HCT116 (cell line): Measurements from ENCODE around the gene PCK2. TPM values are rescaled to one million over a fixed set of nuclear protein-coding genes. Genes with fewer than 3 reads are reported as not detected.

Experiments used
- ATAC-seq: fragments of 200-7000 bp; cut with Tn5 transposase; 2 replicates; pipeline ENCODE4 v1.9.1; 2020; ENCODE audit warnings: mild to moderate bottlenecking, moderate library complexity
- BruUV-seq: library from RNA; stranded (reverse); fragments of 400-500 nt; replicated peaks from 2 replicates; lab custom pipeline; 2021; lab: Mats Ljungman, UMichigan
- CTCF ChIA-PET: fragments of 300-600 bp; sonication (Branson Sonifier 250); formaldehyde crosslinking; loops from one replicate; lab custom pipeline; 2021; ENCODE audit warnings: antibody characterized with exemption; lab: Charles Lee
- POLR2A ChIA-PET: fragments of 300-600, 350-600 bp; sonication (Branson Sonifier 250); formaldehyde crosslinking; loops from one replicate; lab custom pipeline; 2021; ENCODE audit warnings: antibody characterized with exemption; lab: Charles Lee
- RAD21 ChIA-PET, 2 experiments: fragments of 300-600 bp; sonication (Branson Sonifier 250); formaldehyde crosslinking; loops; one replicate each; lab custom pipeline; 2023; ENCODE audit warnings: low total read pairs in 2 of 2; ENCODE audit not compliant: uncharacterized antibody in 2 of 2, unreplicated experiment in 2 of 2, low non-redundant PET in 1 of 2; lab: Charles Lee
- DNase-seq: peaks from one replicate; pipeline ENCODE4 v3.0.0-alpha.2; 2010; ENCODE audit warnings: low read depth, low spot score
- H2AFZ ChIP-seq: fragments of 200-600 bp; shearing (Covaris generic), sonication (generic); 2 replicates; pipeline ENCODE4 v1.6.1; 2017; ENCODE audit warnings: low read depth, mixed run types, mixed read lengths, antibody characterized with exemption, low read length; ENCODE audit not compliant: poor library complexity, severe bottlenecking
- H3K27ac ChIP-seq: 2 replicates; pipeline ENCODE4 v1.5.1; 2012; ENCODE audit warnings: low read depth, low read length
- H3K27me3 ChIP-seq: fragments of 200-600 bp; sonication (generic); 2 replicates; pipeline ENCODE4 v1.6.1; 2016; ENCODE audit warnings: mixed run types, low read length, mixed read lengths; ENCODE audit not compliant: insufficient read depth
- H3K36me3 ChIP-seq, 2 experiments: fragments of 200-500 bp in 1 of 2; fragments of 200-600 bp in 1 of 2; sonication (Bioruptor generic) in 1 of 2; sonication (generic) in 1 of 2; 2 replicates each; pipeline versions ENCODE4 v1.5.1 to v1.6.1; 2014 to 2016; ENCODE audit warnings: low read length in 2 of 2, inconsistent platforms in 1 of 2, mixed read lengths in 1 of 2, mixed run types in 1 of 2; ENCODE audit not compliant: insufficient read depth in 2 of 2, control insufficient read depth in 1 of 2
- H3K4me1 ChIP-seq, 2 experiments: fragments of 200-600 bp in 1 of 2; sonication (generic) in 1 of 2; 2 replicates each; pipeline versions ENCODE4 v1.5.1 to v1.6.1; 2012 to 2017; ENCODE audit warnings: low read length in 2 of 2, inconsistent platforms in 1 of 2, mild to moderate bottlenecking in 1 of 2, mixed read lengths in 1 of 2, mixed run types in 1 of 2, moderate library complexity in 1 of 2; ENCODE audit not compliant: insufficient read depth in 2 of 2, control insufficient read depth in 1 of 2
- H3K4me2 ChIP-seq: fragments of 200-600 bp; sonication (generic); 2 replicates; pipeline ENCODE4 v1.6.1; 2017; ENCODE audit warnings: mixed run types, low read length, mixed read lengths
- H3K4me3 ChIP-seq, 2 experiments: fragments of 200-600 bp in 1 of 2; sonication (generic) in 1 of 2; replicated peaks in 1 of 2; 2 replicates each; pipeline ENCODE4 v1.5.1; 2011 to 2016; ENCODE audit warnings: low read length in 2 of 2, control low read depth in 1 of 2, low read depth in 1 of 2, mild to moderate bottlenecking in 1 of 2, mixed read lengths in 1 of 2, mixed run types in 1 of 2
- H3K79me2 ChIP-seq: fragments of 200-600 bp; sonication (generic); 2 replicates; pipeline ENCODE4 v1.6.1; 2017; ENCODE audit warnings: mild to moderate bottlenecking, mixed run types, low read length, moderate library complexity, mixed read lengths; ENCODE audit not compliant: insufficient read depth
- H3K9ac ChIP-seq: fragments of 200-600 bp; sonication (generic); 2 replicates; pipeline ENCODE4 v1.6.1; 2016; ENCODE audit warnings: low read length, mixed read lengths
- H3K9me2 ChIP-seq: fragments of 200-600 bp; sonication (generic), shearing (Covaris generic); 2 replicates; pipeline ENCODE4 v1.6.1; 2017; ENCODE audit warnings: mixed run types, mild to moderate bottlenecking, moderate library complexity; ENCODE audit not compliant: insufficient read depth
- H3K9me3 ChIP-seq, 2 experiments: fragments of 200-500 bp in 1 of 2; fragments of 200-600 bp in 1 of 2; sonication (Bioruptor generic) in 1 of 2; sonication (generic) in 1 of 2; 2 replicates each; pipeline ENCODE4 v1.6.1; 2014 to 2017; ENCODE audit warnings: low read length in 2 of 2, mixed read lengths in 2 of 2, inconsistent platforms in 1 of 2, low read depth in 1 of 2, mild to moderate bottlenecking in 1 of 2, mixed run types in 1 of 2, moderate library complexity in 1 of 2; ENCODE audit not compliant: control insufficient read depth in 1 of 2, insufficient read depth in 1 of 2
- H4K20me1 ChIP-seq: fragments of 200-600 bp; sonication (generic), shearing (Covaris generic); 2 replicates; pipeline ENCODE4 v1.6.1; 2017; ENCODE audit warnings: mixed run types, mild to moderate bottlenecking, moderate library complexity; ENCODE audit not compliant: insufficient read depth
- CBX3 ChIP-seq: IDR thresholded peaks from 2 replicates; pipeline ENCODE4 v1.6.1; 2012; ENCODE audit warnings: low read depth
- CEBPB ChIP-seq: IDR thresholded peaks from 2 replicates; pipeline ENCODE4 v1.6.1; 2012; ENCODE audit warnings: low read depth
- EGR1 ChIP-seq: IDR thresholded peaks from 2 replicates; pipeline ENCODE4 v1.6.1; 2012; ENCODE audit warnings: low read depth
- EZH2 ChIP-seq: fragments of 200-600 bp; sonication (generic); IDR thresholded peaks from 2 replicates; pipeline ENCODE4 v1.6.1; 2017; ENCODE audit warnings: antibody characterized with exemption, mixed run types
- EZH2phosphoT487 ChIP-seq: fragments of 200-600 bp; IDR thresholded peaks from 2 replicates; pipeline ENCODE4 v1.6.1; 2018; ENCODE audit warnings: antibody characterized with exemption, borderline replicate concordance
- JUND ChIP-seq: IDR thresholded peaks from 2 replicates; pipeline ENCODE4 v1.6.1; 2012
- POLR2A ChIP-seq: IDR thresholded peaks from 2 replicates; pipeline ENCODE4 v1.7.0; 2011; ENCODE audit warnings: borderline replicate concordance; ENCODE audit not compliant: insufficient read depth, insufficient read length; ENCODE audit errors: extremely low read depth
- POLR2AphosphoS5 ChIP-seq: IDR thresholded peaks from 2 replicates; pipeline ENCODE4 v1.6.1; 2011; ENCODE audit warnings: mild to moderate bottlenecking, low read depth, low read length, moderate library complexity
- SP1 ChIP-seq: IDR thresholded peaks from 2 replicates; pipeline ENCODE4 v1.6.1; 2012; ENCODE audit warnings: low read depth
- TCF7L2 ChIP-seq: IDR thresholded peaks from 2 replicates; pipeline ENCODE4 v1.7.0; 2011; ENCODE audit warnings: borderline replicate concordance, inconsistent platforms; ENCODE audit not compliant: insufficient read depth, insufficient read length; ENCODE audit errors: extremely low read depth
- intact Hi-C: fragments of 100-400 bp; cut with micrococcal nuclease; formaldehyde crosslinking; loops from 2 replicates; pipeline ENCODE4 v1.10.0; 2022
- total RNA-seq: library from RNA; stranded (reverse); gene quantifications from one replicate; pipeline ENCODE4 v1.2.1, GENCODE V29; 2021; ENCODE audit not compliant: unreplicated experiment
- TF ChIP-seq, protein P1 (sequence below): IDR thresholded peaks from 2 replicates; pipeline ENCODE4 v1.6.1; 2012
- TF ChIP-seq, protein P2 (sequence below): IDR thresholded peaks from 2 replicates; pipeline ENCODE4 v1.6.1; 2012; ENCODE audit warnings: low read depth
- TF ChIP-seq, protein P3 (sequence below), 3 experiments: fragments of 200-600 bp in 1 of 3; sonication (generic) in 1 of 3; IDR thresholded peaks in 2 of 3; conservative IDR thresholded peaks in 1 of 3; 2 replicates each; pipeline ENCODE4 v1.5.1; 2012 to 2017; ENCODE audit warnings: low read depth in 2 of 3, low read length in 2 of 3, antibody characterized with exemption in 1 of 3, borderline replicate concordance in 1 of 3, control low read depth in 1 of 3, mild to moderate bottlenecking in 1 of 3, mixed read lengths in 1 of 3, mixed run types in 1 of 3, moderate library complexity in 1 of 3; ENCODE audit not compliant: insufficient read depth in 1 of 3
- TF ChIP-seq, protein P4 (sequence below): IDR thresholded peaks from 2 replicates; pipeline ENCODE4 v1.6.1; 2012

PCK2 gene
- total RNA-seq, 1 experiment from 2014 or later = 94.1 TPM

DNA sequence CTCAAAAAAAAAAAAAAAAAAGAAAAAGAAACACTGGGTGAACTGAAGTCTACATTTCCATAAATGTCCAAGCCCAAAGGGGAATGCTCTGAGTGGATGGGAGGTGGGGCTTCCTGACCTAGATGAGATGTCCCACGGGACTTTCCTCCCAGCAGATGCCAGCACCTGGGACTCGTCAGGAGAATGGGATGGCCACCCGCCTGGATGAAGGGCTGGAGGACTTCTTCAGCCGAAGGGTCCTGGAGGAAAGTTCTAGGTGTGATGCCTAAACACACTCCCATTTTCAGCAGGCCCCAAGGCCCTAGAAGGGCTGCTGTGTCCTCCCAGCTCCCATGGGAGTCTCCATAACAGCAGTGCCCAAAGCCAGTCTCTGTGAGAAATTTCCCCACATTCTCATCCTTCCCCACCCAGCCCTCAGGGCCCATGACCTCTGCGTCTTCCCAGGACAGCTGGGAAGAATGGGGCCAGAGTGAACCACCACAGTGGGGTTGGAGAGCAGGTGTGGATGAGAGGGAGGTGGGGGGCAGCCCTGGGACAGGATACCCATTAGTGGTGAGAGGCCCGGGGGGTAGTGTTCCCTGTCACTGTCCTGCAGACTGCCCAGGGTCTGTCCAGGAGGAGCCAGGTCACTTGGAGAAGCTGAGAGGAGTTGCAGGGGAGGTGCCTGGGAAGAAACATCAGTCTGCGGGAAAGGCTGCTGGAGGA lies 29.9 kb upstream of the PCK2 start:
- ATAC-seq (no peak), DNase-seq (no peak)
- Histone ChIP-seq H3K4me1 (no peaks in the 10 kb centered on the region), H3K36me3 (no peaks in the 10 kb centered on the region), H3K4me2 (no peak overlapping the region), H3K4me3 (no peak overlapping the region), H3K27ac (no peak overlapping the region), H4K20me1 (no peaks in the 10 kb centered on the region), H3K9me2 (no peaks in the 10 kb centered on the region), H2AFZ (no peak overlapping the region), H3K9ac (no peak overlapping the region), H3K27me3 (no peaks in the 10 kb centered on the region), H3K9me3 (no peaks in the 10 kb centered on the region), H3K79me2 (no peaks in the 10 kb centered on the region)
- ChIA-PET POLR2A (no interaction called here), CTCF (no interaction called here), RAD21 (interaction anchor here in 1 of 2 experiments (0.5 kb wide), 1 partner anchor 167 kb away, joined by 6 read pairs; no protein-coding TSS in a partner anchor)
- TF ChIP-seq EGR1 = no peak
- TF ChIP-seq, protein P1, sequence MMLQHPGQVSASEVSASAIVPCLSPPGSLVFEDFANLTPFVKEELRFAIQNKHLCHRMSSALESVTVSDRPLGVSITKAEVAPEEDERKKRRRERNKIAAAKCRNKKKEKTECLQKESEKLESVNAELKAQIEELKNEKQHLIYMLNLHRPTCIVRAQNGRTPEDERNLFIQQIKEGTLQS = no peak
- TF ChIP-seq POLR2A = no peak
- TF ChIP-seq, protein P2, sequence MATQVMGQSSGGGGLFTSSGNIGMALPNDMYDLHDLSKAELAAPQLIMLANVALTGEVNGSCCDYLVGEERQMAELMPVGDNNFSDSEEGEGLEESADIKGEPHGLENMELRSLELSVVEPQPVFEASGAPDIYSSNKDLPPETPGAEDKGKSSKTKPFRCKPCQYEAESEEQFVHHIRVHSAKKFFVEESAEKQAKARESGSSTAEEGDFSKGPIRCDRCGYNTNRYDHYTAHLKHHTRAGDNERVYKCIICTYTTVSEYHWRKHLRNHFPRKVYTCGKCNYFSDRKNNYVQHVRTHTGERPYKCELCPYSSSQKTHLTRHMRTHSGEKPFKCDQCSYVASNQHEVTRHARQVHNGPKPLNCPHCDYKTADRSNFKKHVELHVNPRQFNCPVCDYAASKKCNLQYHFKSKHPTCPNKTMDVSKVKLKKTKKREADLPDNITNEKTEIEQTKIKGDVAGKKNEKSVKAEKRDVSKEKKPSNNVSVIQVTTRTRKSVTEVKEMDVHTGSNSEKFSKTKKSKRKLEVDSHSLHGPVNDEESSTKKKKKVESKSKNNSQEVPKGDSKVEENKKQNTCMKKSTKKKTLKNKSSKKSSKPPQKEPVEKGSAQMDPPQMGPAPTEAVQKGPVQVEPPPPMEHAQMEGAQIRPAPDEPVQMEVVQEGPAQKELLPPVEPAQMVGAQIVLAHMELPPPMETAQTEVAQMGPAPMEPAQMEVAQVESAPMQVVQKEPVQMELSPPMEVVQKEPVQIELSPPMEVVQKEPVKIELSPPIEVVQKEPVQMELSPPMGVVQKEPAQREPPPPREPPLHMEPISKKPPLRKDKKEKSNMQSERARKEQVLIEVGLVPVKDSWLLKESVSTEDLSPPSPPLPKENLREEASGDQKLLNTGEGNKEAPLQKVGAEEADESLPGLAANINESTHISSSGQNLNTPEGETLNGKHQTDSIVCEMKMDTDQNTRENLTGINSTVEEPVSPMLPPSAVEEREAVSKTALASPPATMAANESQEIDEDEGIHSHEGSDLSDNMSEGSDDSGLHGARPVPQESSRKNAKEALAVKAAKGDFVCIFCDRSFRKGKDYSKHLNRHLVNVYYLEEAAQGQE = no peak
- TF ChIP-seq, protein P3, sequence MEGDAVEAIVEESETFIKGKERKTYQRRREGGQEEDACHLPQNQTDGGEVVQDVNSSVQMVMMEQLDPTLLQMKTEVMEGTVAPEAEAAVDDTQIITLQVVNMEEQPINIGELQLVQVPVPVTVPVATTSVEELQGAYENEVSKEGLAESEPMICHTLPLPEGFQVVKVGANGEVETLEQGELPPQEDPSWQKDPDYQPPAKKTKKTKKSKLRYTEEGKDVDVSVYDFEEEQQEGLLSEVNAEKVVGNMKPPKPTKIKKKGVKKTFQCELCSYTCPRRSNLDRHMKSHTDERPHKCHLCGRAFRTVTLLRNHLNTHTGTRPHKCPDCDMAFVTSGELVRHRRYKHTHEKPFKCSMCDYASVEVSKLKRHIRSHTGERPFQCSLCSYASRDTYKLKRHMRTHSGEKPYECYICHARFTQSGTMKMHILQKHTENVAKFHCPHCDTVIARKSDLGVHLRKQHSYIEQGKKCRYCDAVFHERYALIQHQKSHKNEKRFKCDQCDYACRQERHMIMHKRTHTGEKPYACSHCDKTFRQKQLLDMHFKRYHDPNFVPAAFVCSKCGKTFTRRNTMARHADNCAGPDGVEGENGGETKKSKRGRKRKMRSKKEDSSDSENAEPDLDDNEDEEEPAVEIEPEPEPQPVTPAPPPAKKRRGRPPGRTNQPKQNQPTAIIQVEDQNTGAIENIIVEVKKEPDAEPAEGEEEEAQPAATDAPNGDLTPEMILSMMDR (IDR thresholded peaks at IDR 0.05 in 2 of 3, conservative IDR thresholded peaks at IDR 0.05 in 1 of 3; ENCODE audit: borderline replicate concordance in 1 of 3, insufficient read depth in 1 of 3, low read depth in 2 of 3, low read length in 2 of 3) = no peak
- no peak for TF ChIP-seq CEBPB
- no peak for TF ChIP-seq POLR2AphosphoS5
- TF ChIP-seq, protein P4, sequence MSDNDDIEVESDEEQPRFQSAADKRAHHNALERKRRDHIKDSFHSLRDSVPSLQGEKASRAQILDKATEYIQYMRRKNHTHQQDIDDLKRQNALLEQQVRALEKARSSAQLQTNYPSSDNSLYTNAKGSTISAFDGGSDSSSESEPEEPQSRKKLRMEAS = no peak
- no peak for TF ChIP-seq SP1
- TF ChIP-seq TCF7L2 = no peak
- no peak for TF ChIP-seq EZH2
- TF ChIP-seq JUND = no peak
- no peak for TF ChIP-seq EZH2phosphoT487
- TF ChIP-seq CBX3 = no peak
- intact Hi-C loops = no loop called here
- no TSS peak for BruUV-seq
